GM18519 (cell line): Measurements from ENCODE around the gene OPCML.

Experiments used
- ATAC-seq: cut with Tn5 transposase; IDR thresholded peaks from one replicate; pipeline ENCODE4 v1.9.1; 2021; ENCODE audit warnings: mild to moderate bottlenecking, moderate library complexity; ENCODE audit not compliant: unreplicated experiment, low FRiP score

OPCML gene

GRCh38 chr11:133011604-133012003 lies 520.7 kb downstream of the OPCML start:
- no peak for ATAC-seq

DNA sequence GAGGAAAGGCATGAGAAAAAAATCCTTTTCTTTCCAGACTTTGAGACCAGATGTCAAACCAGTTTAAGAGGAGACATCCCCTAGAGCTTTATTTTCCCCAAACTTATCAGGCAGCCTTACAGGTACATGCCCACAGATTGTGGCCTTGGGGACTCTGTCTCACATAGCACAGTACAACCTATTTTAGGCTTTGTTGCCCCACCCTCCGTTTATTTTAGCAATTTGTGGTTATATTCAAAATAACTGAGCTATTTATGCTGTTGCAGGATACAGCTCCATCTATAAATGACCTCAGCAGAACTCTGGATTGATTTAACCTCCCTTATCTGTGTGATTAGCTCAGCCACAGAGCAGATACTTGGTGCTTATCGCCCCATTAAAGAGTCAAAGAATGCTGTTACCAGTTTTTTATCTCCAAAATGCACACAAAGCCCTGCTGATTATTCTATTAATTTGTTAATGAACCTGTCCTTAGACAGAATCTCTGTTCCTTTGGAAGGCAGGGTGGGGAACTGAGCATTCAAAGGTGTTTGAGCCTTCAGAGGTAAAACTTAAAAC lies 525.2 kb downstream of the OPCML start:
- ATAC-seq, result no peak

DNA sequence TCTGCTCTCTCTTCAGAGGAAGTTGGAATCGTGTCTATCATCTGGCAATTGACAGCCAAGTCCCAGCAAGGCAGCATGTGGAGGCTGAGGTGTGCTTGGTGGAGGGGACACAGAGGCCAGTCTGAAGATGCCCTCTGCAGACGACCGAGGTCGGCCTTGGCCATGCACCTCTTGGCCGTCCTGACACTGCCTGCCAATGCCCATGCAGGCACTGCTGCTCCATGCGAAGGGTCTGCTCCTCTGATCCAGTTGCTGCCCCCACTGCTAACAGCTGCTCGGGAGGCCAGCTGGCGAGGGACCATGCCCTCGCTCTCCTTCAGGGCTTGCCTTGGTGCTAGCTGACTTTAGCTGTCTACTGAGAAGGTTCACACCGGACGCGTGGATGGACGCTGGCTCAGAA lies 527.9 kb downstream of the OPCML start:
- ATAC-seq, result no peak

DNA sequence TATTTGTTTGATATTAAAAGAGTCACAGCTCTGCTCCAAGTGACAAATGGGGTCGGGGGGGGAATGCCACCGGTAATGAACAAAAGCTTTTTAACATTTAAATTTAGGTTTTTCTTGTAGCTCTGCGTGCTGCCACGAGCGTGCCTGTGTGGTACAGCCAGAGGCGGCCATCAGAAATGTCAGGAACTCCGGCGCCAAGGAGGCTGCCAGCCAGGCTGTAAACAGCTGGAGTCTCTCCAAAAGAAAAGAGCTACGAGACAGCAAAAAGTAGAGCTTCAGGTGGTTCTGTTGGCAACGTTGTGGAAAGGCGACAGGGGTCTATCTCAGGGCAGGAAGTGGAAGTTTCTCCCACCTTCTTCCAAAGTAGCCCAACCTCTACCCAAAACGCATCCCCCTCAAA lies 532.8 kb downstream of the OPCML start:
- ATAC-seq, result no peak

GRCh38 chr11:132999031-132999430 lies 533.3 kb downstream of the OPCML start:
- ATAC-seq, result no peak

- ATAC-seq, result no peak
Observed at GRCh38 chr11:132997396-132997795, 534.9 kb downstream of the OPCML start.

GRCh38 chr11:132994966-132995365 lies 537.3 kb downstream of the OPCML start:
- no peak for ATAC-seq

DNA sequence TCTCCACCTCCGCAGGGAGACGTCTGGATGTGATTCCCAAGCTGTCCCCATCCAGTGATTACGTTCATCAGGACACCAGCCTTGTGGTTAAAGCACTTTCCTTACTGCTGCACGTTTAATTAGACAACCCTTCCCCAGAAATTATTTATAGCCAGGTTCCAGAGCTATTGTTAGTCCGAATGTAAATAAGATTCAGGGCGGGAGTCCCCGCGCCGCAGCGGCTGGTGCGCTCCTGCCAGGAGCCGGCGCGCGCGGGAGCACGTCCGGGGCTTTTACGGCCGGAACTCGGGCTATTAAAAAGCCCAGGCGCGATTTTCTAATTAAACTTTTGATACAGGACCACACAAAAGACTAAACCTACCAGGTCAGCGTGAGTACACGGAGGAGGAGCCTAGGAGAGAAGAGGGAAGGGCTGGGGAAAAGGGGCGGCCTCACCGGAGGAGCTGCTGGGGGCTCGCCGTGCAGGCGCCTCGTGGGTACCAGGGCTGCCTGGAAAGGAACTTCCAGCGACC lies 538.3 kb downstream of the OPCML start:
- ATAC-seq, result no peak

- ATAC-seq, result no peak
Observed at GRCh38 chr11:132992838-132993631, 539.3 kb downstream of the OPCML start.

- ATAC-seq, result no peak
Observed at GRCh38 chr11:132988411-132988810, 543.9 kb downstream of the OPCML start.

- no peak for ATAC-seq
Observed at GRCh38 chr11:132987936-132988335, 544.4 kb downstream of the OPCML start.

DNA sequence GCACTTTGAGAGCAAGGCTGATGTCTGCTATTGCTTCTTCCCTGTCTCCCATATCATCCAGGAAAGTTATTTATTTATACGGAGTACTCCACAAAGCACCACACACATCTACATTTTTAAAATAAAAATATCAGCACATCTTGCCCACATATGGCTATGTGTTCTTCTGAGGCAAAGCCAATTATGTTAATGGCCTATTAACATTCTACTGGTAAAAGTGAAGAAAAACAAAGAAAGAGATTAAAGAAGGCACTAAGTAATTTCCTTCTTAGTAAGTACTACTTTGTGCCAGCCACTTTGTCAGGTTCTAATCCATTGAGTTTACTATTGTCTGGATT lies 548.7 kb downstream of the OPCML start:
- no peak for ATAC-seq

- no peak for ATAC-seq
Observed at GRCh38 chr11:132982772-132983640, 549.3 kb downstream of the OPCML start.

DNA sequence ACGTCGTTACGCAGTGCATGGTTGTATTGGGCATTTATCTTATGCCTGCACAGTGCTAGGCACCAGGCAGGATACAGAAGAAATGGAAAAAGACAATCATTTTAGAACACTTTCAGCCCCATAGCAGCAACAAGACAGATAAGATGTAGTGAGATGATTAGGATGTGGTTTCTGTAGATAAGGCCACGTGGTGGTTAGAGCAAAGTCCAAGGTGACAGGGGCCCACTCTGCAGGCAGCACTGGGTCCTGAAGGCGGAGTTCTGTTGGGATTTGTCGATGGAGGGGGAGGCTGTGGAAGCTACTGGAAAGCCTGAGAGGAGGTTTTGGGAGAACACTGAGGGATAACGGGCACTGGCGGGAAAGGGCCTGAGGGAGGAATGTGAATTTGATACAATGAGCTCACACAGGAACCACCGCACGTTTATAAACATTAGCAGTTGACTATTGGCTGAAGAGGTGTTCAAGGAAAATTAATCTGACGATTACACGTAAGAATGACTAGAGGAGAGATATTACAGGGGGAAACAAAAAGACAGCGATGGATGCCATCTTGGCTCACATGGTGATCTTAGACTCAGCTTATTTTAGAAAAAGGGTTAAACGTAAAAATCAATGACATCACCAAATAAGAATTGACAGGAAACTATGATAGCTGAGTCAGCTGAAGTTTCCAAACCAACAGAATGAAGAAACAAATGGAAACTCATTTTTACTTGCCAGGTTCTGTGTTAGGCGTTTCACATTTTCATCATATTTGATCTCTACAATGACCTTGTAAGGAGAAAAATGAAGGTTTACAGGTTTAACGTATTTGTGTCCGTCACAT lies 551.0 kb downstream of the OPCML start:
- no peak for ATAC-seq

- ATAC-seq, result no peak
Observed at GRCh38 chr11:132980670-132981069, 551.6 kb downstream of the OPCML start.

GRCh38 chr11:132977746-132978145 lies 554.6 kb downstream of the OPCML start:
- ATAC-seq, result no peak

DNA sequence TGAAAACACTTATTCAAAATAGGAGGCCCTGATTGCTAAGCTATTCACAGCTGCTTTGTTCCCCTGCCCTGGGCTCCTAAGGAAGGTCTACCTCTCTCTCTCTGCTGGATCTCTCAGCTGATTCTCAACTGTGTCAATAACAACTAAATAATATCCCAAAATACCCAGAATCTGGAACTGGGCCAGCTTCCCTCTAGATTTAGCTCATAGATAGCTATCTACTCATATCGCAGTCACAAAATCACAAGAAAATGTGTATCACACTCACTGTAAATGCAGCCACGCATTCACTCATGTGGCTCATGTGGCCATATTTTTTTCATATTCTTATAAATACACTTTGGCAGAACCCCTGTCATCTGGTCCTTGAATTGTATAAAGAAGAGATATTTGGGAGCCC lies 555.1 kb downstream of the OPCML start:
- no peak for ATAC-seq

DNA sequence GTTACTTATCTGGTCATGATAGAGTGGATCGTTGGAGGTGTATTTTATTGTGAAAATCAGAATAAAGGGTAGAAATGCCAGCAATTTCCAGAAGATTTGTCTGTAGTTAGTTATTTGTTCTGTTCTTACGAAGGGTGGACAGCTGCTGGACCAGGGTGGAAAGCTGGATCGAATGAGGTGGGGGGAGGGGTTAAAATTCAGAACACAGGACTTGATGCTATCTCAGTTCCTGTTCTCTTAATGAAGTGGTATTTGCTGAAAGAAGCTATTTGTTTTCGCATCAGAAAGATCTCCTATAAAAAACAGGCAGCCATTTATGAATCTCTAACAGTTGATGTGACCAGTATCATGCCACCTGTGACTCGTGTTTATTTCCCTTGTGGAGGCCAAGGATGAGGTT lies 556.2 kb downstream of the OPCML start:
- no peak for ATAC-seq

DNA sequence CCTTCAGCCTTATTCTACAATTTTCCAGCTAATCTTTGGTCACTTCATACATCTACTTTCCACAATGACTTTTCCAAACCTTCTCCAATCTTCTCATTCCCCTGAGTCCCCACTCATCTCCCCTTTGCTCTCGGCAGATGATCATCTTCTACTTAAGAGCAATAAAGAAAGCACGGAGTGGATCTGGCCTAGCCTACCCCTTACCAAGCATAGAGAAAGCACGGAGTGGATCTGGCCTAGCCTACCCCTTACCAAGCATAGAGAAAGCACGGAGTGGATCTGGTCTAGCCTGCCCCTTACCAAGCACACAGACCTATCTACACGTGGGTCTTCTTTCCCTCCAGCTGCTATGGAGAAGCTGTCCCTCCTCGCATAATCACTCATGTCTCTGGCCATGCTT lies 558.6 kb downstream of the OPCML start:
- no peak for ATAC-seq

DNA sequence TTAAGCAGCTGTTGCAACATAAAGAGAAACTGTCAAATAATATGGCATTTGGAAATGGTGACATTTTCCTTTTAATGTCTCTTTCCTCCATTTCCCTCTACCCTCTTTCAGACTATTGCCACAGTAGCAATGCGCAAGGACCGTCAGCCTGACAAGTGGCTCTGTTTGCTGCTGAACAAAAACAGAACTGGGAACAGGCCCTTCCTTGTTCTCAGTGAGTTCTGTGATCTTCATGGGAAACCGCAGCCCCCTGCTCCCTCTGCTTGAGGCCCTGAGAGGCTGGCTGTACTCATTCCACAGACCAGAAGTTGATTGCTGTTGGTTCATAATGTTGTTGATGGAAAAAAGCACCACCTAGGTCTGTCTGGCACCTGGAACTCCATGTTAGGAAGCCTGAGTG lies 559.7 kb downstream of the OPCML start:
- ATAC-seq, result no peak

GRCh38 chr11:132971351-132971750 lies 561.0 kb downstream of the OPCML start:
- no peak for ATAC-seq
